Kidney glomerular epithelial cell (primary cell): ENCODE measurements around the gene CLEC16A.
"Not testable (repeated sequence)": the region's sequence is repeated elsewhere in the genome, so short reads cannot be mapped to it uniquely, and the experiment has no call there.

Source experiments
- DNase-seq: peaks from one replicate; lab custom pipeline; 2025; lab: John Stamatoyannopoulos, UW

CLEC16A gene

GRCh38 chr16:10966129-10966528, 21.8 kb downstream of the CLEC16A start:
- no peak for DNase-seq

GRCh38 chr16:10966559-10966958, 22.2 kb downstream of the CLEC16A start:
- not testable (repeated sequence) for DNase-seq

GRCh38 chr16:10967986-10968385, 23.6 kb downstream of the CLEC16A start:
- no peak for DNase-seq

DNA sequence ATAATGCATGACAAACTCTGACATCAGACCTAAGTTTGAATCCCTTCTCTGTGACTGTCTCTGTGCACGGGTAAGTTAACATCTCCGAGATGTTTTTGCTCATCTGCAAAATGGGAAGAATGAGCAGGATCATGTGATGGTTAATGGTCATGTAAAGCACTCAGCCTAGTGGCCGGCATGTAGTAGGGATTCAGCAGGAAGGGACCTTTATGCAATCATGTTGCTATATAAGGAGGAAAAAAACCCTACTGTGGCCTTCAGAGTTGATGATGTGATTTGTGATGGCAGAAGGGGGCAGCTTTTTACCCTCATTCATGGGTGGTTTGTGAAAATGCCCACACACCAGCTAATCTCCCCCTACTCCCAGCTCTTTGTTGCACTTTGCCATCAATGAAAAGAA, 24.1 kb downstream of the CLEC16A start:
- DNase-seq, result no peak

GRCh38 chr16:10969615-10970014, 25.3 kb downstream of the CLEC16A start:
- no peak for DNase-seq

DNA sequence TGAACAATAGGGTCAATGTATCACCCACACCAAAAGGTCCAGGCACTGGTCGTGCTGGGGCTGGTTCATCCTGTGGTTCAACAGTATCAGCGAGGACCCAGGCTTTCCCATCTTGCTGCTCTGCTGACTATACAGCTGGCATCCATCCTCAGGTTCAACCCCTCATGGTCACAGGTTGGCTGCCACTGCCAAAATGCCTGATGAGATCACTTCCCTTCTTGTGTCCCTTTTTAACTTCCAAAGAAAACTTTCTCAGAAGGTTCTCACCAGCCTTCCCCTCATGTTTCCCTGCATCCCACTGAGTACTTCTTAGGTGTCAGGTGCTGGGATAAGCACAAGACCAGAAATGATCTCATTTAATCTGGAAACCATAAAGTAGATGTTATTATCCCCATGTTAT, 25.7 kb downstream of the CLEC16A start:
- DNase-seq, result no peak

- peak; percentile 67 for DNase-seq
Observed at GRCh38 chr16:10971560-10971961, 27.2 kb downstream of the CLEC16A start.

DNA sequence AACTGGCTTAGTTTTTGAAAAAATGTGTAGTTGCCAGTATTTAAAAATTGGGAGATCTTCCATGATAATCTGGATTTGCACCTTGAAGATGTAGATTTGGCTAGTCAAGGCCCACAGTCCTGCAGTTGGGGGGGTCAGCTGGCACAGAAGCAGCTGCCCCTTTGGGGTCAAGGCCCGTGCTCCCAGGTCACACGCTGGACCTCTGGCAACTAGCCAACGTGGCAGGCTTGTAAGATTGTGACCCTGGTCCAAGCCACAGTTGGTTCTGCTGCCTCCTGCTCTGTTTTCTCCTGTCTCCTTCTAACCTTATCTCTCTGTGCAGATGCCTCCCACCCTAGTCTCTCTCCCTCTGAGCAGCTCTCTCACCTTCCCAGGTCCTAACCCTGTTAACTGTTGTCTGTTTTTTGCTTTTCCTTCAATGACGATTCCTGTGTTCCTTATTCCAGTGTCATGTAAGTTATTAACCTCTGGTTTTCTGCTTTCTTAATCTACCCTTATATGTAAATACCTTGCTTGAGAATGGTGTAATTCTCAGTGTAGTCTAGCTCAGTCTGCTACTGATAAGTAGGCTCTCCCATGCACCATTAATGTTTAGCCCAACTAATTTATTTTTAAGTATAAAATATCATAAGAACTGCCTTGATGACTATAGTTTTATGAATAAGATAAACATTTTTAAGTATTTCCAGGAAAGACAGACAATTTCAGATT, 27.9 kb downstream of the CLEC16A start:
- DNase-seq, result no peak

GRCh38 chr16:10972819-10973464, 28.6 kb downstream of the CLEC16A start:
- DNase-seq, result no peak

GRCh38 chr16:10976634-10977033, 32.3 kb downstream of the CLEC16A start:
- no peak for DNase-seq

DNA sequence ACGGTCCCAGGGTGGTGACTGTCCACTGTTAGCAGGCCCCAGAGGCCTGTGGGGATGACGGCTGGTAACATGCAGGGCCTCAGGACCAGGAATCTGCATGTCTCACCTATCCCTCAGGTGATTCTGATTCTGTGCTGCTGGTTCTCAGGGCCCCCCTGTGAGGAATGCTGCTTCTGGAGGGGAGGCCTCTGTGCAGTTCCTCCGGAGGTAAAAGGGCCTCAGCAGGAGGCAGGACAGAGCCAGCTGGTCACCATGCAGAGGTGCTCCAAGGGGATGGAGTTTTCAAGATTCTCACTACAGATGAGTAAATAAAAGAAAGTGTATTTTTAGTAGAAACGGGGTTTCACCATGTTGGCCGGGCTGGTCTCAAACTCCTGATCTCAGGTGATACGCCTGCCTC, 33.8 kb downstream of the CLEC16A start:
- no peak for DNase-seq

DNA sequence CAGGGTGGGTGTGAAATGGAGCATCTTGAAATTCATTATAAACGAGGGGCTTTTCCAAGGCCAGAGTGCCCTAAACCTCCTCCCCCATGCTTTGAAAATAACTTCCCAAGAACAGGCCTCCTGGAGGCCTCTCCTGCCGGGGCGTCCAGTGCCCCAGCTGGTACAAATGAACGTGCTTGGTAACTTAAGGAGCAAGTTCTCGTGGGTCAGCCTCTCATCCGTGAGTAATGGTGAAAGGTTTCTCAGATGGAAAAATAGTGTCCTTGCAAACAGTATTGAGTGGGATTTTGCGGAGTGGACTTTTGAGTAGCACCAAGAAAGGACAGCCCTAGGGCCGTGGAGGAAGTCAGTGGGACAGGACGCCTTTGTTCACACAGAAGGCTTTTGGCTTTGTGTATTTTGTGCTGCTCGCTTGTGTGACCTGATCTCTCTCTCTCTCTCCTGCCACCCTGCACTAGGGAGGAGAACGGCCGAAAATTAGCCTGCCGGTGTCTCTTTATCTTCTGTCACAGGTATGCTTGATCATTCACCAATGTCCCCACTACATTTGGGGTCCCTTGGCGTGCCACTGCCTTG, 34.6 kb downstream of the CLEC16A start:
- DNase-seq, result no peak

DNA sequence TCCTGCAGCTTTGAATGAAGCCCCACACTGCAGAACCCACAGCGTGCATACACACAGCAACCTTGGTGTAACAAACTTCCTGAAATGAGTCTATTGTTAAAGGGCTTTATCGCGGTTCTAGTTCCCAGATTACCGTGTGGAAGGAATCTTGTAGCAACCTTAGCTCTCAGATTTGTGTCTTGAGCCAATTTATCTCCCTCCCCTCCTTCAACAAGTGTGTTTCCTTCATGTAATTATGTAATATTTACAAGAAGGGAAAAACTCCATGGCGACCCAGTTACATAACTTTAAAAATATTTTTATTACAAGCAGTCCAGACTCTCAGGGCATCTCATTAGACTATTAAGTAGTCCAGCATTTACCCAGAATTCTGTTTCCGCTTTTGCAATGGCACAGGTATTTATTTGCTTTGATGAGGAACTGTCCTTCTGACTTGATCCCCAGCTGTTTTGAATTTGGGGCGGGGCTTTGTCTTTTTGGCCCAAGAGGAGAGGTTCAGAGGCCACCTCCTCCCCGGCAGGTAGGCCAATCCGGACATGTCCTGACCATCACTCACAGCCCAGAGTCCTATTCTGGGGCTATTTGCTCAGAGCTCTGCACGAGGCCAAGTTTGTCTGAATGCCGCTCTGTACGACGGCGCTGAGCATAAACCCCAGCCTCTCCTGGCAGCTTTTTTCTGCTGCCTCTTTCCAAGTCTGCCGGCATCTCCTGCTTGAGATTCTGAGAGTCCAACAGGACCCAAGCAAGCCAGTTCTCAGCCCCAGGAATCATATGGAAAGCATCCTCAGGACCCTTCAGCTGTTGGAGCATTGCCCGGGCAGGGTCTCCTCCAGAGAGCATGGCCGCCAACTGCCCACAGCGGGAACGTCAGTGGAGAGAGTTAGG, 35.6 kb downstream of the CLEC16A start:
- DNase-seq, result no peak

DNA sequence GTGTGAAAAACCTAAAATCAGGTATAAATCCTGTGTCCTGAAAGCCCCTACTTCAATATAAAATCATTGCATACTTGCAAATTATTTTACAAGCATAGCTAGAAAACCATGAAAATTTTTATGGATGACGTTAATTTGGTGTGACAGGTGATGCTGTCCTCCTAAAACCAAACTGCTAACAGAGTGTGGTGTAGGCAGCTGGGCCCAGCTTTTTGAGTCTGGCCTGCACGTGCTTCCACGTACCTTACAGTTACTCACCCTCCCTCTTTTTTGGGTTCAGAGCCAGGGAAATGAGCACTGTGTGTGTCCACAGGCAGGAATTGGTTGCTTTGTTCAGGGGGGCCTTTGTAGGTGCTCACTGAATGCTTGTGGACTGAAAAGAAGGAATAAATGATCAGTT, 36.4 kb downstream of the CLEC16A start:
- no peak for DNase-seq

DNA sequence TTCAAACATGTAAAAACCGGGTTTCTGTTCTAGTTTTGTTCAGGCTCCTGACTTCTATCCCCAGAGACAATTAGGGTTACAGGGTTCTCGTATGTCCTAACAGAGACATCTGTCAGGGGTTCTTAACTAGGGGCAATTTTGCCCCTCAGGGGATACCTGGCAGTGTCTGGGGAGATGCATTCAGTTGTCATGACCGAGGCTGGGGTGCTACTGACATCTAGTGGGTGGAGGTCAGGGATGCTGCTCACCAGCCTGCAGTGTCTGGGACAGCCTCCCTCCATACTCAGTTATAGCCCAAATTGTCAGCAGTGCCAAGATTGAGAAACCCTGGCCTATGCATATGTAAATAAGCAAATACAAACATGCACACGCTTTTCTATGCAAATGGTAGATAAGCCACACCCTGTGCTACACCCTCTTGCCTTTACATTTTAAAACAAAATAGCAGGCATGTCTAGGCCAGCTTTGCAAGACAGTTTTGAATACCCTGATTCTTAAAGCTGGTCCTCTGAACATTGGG, 37.4 kb downstream of the CLEC16A start:
- DNase-seq, result no peak

GRCh38 chr16:10982465-10983150, 38.2 kb downstream of the CLEC16A start:
- no peak for DNase-seq

DNA sequence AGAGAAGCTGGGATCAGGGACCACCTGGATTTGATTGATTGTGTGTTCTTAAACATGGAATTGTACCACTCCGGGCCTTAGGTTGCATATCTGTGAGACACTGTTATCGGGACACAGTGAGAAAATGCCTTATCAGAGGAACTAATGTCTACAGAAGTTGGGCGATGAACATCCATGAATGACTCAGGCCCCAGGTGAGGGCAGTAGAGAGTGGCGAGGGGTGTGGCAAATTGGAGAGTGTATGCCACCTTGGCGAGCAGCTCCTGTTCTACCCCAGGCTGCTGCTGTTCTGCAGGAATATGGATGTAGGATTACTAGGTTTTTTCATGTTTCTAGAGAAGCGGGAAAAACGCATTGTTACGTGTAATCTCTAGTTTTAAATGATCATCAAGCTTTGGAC, 38.8 kb downstream of the CLEC16A start:
- no peak for DNase-seq

DNA sequence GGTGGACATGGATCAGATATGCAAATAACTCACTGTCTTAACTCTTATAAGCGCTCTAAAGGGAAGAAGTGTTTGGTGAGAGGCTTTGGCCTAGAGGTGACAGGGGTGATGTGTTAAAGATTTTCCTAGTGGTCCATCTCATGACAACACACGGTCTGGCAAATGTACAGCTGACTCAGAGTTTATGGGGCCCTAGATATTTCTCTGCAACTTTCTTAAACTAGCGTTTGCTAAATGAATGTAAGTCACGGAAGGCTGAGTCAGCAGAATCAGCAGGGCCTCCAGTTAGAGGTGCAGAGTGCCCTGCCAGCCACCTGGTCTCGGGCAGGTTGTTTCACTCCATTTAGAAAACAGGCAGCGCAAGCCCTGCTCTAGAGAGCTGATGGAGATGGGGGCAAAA, 40.1 kb downstream of the CLEC16A start:
- DNase-seq, result no peak

DNA sequence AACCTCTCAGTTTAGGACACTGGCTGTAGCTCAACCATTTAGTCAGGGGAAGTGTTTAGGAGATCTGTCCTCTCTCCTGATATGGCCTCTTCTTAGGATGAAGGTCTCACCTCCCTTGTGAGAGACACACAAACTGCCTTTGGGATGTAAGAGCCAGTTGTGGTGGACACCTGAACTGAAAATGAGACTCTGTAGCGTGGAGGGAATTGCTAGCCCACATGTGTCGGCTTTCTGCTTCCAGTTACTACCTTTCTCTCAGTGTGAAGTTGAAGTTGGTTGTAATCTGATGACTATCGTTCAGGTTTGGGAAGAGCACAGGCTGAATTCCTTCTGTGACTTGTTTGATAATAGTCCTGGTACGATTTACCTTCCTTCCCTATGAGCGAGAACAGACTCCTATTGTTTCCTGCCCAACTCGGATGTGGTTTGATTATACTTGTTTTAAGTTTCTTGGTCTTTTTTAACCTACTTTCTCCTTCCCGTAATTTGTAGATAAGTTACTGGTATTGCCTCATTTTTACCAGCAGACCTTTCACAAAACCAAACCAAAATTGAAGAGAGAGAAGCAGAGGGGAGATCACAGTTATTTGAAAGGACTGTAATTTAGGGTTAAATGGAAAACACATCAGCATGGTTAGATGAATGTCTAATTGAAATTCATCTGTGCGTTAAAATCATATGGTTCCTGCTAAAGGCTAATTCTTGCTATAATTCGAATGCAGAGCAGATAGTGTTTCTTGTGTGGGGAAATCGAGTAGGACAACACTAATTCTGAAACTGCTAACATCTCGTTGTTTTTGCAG, 43.2 kb downstream of the CLEC16A start:
- no peak for DNase-seq

DNA sequence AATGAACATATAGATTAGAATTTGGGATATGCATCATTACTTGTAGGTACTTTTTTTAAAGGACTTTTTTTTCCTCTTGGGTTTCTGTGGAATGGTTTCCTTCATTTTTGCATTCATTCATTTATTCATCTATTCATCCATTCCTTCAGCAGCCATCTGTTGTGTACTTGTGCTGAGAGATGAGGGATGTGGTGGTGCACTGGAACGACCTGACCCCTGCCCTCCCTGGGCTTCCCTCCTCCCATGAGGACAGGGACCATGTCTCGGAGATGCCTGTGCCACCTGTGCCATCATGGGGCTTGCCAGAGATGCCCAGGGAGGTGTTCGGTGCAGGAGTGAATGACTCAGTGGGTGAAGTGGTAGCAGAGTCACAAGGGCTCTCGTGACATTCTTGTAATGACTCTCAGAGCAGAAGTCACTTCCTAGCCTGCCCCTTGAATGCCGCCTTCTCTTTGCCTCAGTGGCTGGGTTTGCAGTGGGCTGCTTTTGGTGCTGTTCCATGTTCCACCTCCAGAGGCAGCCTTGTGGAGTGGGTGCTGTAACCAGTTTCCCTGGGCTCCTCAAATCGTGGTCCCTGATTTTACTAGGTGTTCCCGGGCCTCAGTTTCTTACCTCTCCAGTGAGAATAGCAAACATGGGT, 43.9 kb downstream of the CLEC16A start:
- DNase-seq, result no peak
